IPS-15b (cell line): Measurements from ENCODE around the gene PRR19.
A peak's percentile ranks its signal among the peaks of the same experiment; 100 is the strongest.
"Not testable (repeated sequence)": the region's sequence is repeated elsewhere in the genome, so short reads cannot be mapped to it uniquely, and the experiment has no call there.

Experiments
- H3K27me3 ChIP-seq: one replicate; pipeline ENCODE4 v1.6.1; 2013; ENCODE audit warnings: low read length; ENCODE audit not compliant: control insufficient read depth, insufficient read depth
- H3K36me3 ChIP-seq: one replicate; pipeline ENCODE4 v1.6.1; 2013; ENCODE audit warnings: low read length; ENCODE audit not compliant: control insufficient read depth, insufficient read depth
- H3K4me1 ChIP-seq: one replicate; pipeline ENCODE4 v1.6.1; 2013; ENCODE audit warnings: mild to moderate bottlenecking, low read length; ENCODE audit not compliant: control insufficient read depth, insufficient read depth
- H3K4me3 ChIP-seq: one replicate; pipeline ENCODE4 v1.5.1; 2013; ENCODE audit warnings: low read depth, low read length
- H3K9ac ChIP-seq: one replicate; pipeline ENCODE4 v1.6.1; 2013; ENCODE audit warnings: low read depth, mild to moderate bottlenecking, low read length
- H3K9me3 ChIP-seq: one replicate; pipeline ENCODE4 v1.6.1; 2013; ENCODE audit warnings: mild to moderate bottlenecking, low read length; ENCODE audit not compliant: control insufficient read depth, insufficient read depth

The PRR19 gene

GRCh38 chr19:42326969-42327368 lies 25.0 kb downstream of the PRR19 start:
- Histone ChIP-seq H3K36me3 (no peaks in the 10 kb centered on the region), H3K27me3 (peaks cover 12% of the 10 kb centered on the region), H3K9ac (no peak overlapping the region), H3K4me1 (peaks cover 5% of the 10 kb centered on the region), H3K4me3 (no peak overlapping the region), H3K9me3 (no peaks in the 10 kb centered on the region)

GRCh38 chr19:42327381-42327780 lies 25.4 kb downstream of the PRR19 start:
- Histone ChIP-seq H3K4me1 (peaks cover 5% of the 10 kb centered on the region), H3K4me3 (no peak overlapping the region), H3K9me3 (no peaks in the 10 kb centered on the region), H3K36me3 (no peaks in the 10 kb centered on the region), H3K27me3 (peaks cover 8% of the 10 kb centered on the region), H3K9ac (no peak overlapping the region)

GRCh38 chr19:42328106-42328505 lies 26.2 kb downstream of the PRR19 start:
- Histone ChIP-seq H3K4me3 (no peak overlapping the region), H3K9ac (no peak overlapping the region), H3K9me3 (no peaks in the 10 kb centered on the region), H3K4me1 (peaks cover 5% of the 10 kb centered on the region), H3K27me3 (peaks cover 3% of the 10 kb centered on the region), H3K36me3 (no peaks in the 10 kb centered on the region)

GRCh38 chr19:42328854-42329253 lies 26.9 kb downstream of the PRR19 start:
- no peak overlapping the region for H3K4me3 ChIP-seq
- H3K9ac ChIP-seq = peak overlapping the region; percentile 3
- peaks cover 5% of the 10 kb centered on the region for H3K4me1 ChIP-seq
- no peaks in the 10 kb centered on the region for H3K27me3 ChIP-seq
- no peaks in the 10 kb centered on the region for H3K36me3 ChIP-seq
- no peaks in the 10 kb centered on the region for H3K9me3 ChIP-seq

- Histone ChIP-seq H3K9me3 (no peaks in the 10 kb centered on the region), H3K27me3 (no peaks in the 10 kb centered on the region), H3K4me1 (peaks cover 5% of the 10 kb centered on the region), H3K9ac (no peak overlapping the region), H3K36me3 (no peaks in the 10 kb centered on the region), H3K4me3 (no peak overlapping the region)
Observed at GRCh38 chr19:42330241-42330711, 28.3 kb downstream of the PRR19 start.

- H3K4me1 ChIP-seq, H3K9ac ChIP-seq, H3K27me3 ChIP-seq, H3K36me3 ChIP-seq, H3K9me3 ChIP-seq, H3K4me3 ChIP-seq: not testable (repeated sequence)
Observed at GRCh38 chr19:42331333-42331732, 29.4 kb downstream of the PRR19 start.

GRCh38 chr19:42332059-42332458 lies 30.1 kb downstream of the PRR19 start:
- H3K4me1 ChIP-seq = peaks cover 5% of the 10 kb centered on the region

GRCh38 chr19:42333018-42333417 lies 31.1 kb downstream of the PRR19 start:
- Histone ChIP-seq H3K36me3 (peaks cover 9% of the 10 kb centered on the region), H3K9ac (no peak overlapping the region), H3K4me1 (peaks cover 5% of the 10 kb centered on the region), H3K27me3 (no peaks in the 10 kb centered on the region), H3K4me3 (no peak overlapping the region), H3K9me3 (no peaks in the 10 kb centered on the region)

More at GRCh38 chr19:42332059-42332458, 30.1 kb downstream of the PRR19 start:
- no peak overlapping the region for H3K9ac ChIP-seq
- no peaks in the 10 kb centered on the region for H3K9me3 ChIP-seq
- H3K27me3 ChIP-seq = no peaks in the 10 kb centered on the region
- no peak overlapping the region for H3K4me3 ChIP-seq
- H3K36me3 ChIP-seq = peaks cover 8% of the 10 kb centered on the region

GRCh38 chr19:42333975-42334696 lies 32.2 kb downstream of the PRR19 start:
- H3K4me3 ChIP-seq = no peak overlapping the region

GRCh38 chr19:42334697-42335373 lies 32.9 kb downstream of the PRR19 start:
- Histone ChIP-seq H3K36me3 (peaks cover 9% of the 10 kb centered on the region), H3K27me3 (no peaks in the 10 kb centered on the region), H3K9me3 (no peaks in the 10 kb centered on the region), H3K9ac (no peak overlapping the region), H3K4me1 (peaks cover 5% of the 10 kb centered on the region), H3K4me3 (no peak overlapping the region)

More at GRCh38 chr19:42333975-42334696, 32.2 kb downstream of the PRR19 start:
- H3K27me3 ChIP-seq = no peaks in the 10 kb centered on the region
- H3K9me3 ChIP-seq = no peaks in the 10 kb centered on the region
- H3K9ac ChIP-seq = no peak overlapping the region
- H3K36me3 ChIP-seq = peaks cover 9% of the 10 kb centered on the region
- H3K4me1 ChIP-seq = peaks cover 5% of the 10 kb centered on the region

GRCh38 chr19:42335374-42335936 lies 33.5 kb downstream of the PRR19 start:
- H3K36me3 ChIP-seq = peaks cover 9% of the 10 kb centered on the region
- H3K9ac ChIP-seq = no peak overlapping the region
- H3K27me3 ChIP-seq = no peaks in the 10 kb centered on the region
- H3K9me3 ChIP-seq = no peaks in the 10 kb centered on the region
- H3K4me3 ChIP-seq = no peak overlapping the region
- peaks cover 2% of the 10 kb centered on the region for H3K4me1 ChIP-seq

- Histone ChIP-seq H3K36me3 (peaks cover 9% of the 10 kb centered on the region), H3K4me1 (no peaks in the 10 kb centered on the region), H3K27me3 (no peaks in the 10 kb centered on the region), H3K9ac (no peak overlapping the region), H3K4me3 (no peak overlapping the region), H3K9me3 (no peaks in the 10 kb centered on the region)
Observed at GRCh38 chr19:42335971-42336370, 34.0 kb downstream of the PRR19 start.
